Activated naive CD8-positive, alpha-beta T cell treated with anti-CD3 and anti-CD28 coated beads for 36 hours (primary cell): ENCODE results near the gene KLK2. TPM values are rescaled to one million over a fixed set of nuclear protein-coding genes. Genes with fewer than 3 reads are reported as not detected.

ENCODE experiments used
- DNase-seq: peaks from one replicate; pipeline ENCODE4 v3.0.0; 2021
- H3K27ac Mint-ChIP-seq: one replicate; pipeline ENCODE4 v1.8.0; 2022; ENCODE audit warnings: mild to moderate bottlenecking, moderate library complexity, mixed read lengths
- H3K27me3 Mint-ChIP-seq: one replicate; pipeline ENCODE4 v1.8.0; 2022; ENCODE audit warnings: mild to moderate bottlenecking, mixed read lengths
- H3K36me3 Mint-ChIP-seq: one replicate; pipeline ENCODE4 v1.8.0; 2021; ENCODE audit warnings: mild to moderate bottlenecking, mixed read lengths
- H3K4me1 Mint-ChIP-seq: one replicate; pipeline ENCODE4 v1.8.0; 2021; ENCODE audit warnings: mixed read lengths
- H3K4me3 Mint-ChIP-seq: one replicate; pipeline ENCODE4 v1.8.0; 2022; ENCODE audit warnings: mild to moderate bottlenecking, moderate library complexity, mixed read lengths
- H3K9me3 Mint-ChIP-seq: one replicate; pipeline ENCODE4 v1.8.0; 2022; ENCODE audit warnings: mixed read lengths
- total RNA-seq, 2 experiments: library from RNA; stranded (reverse); gene quantifications; one replicate each; pipeline ENCODE4 v1.2.3, GENCODE V29; 2021

Gene KLK2
- under 1 TPM; 0.38 to 0.45 TPM for total RNA-seq

GRCh38 chr19:50873056-50873455, at the start of gene KLK2:
KLK2 (plus strand) TSS chr19:50873439; CDS start chr19:50873474, 35 bp downstream.
- Mint-ChIP-seq H3K36me3 (no peaks in the 10 kb centered on the region), H3K4me3 (no peak within 1 kb of the TSS), H3K27ac (no peak within 1 kb of the TSS), H3K9me3 (peaks cover 1% of the 10 kb centered on the region), H3K27me3 (peaks cover 31% of the 10 kb centered on the region), H3K4me1 (peaks cover 1% of the 10 kb centered on the region)
- no peak for DNase-seq

- H3K4me3 Mint-ChIP-seq, result no peak overlapping the region
- DNase-seq, result no peak
- H3K27me3 Mint-ChIP-seq, result peaks cover 58% of the 10 kb centered on the region
Measured at GRCh38 chr19:50826492-50827240, 46.6 kb upstream of the KLK2 start.

DNA sequence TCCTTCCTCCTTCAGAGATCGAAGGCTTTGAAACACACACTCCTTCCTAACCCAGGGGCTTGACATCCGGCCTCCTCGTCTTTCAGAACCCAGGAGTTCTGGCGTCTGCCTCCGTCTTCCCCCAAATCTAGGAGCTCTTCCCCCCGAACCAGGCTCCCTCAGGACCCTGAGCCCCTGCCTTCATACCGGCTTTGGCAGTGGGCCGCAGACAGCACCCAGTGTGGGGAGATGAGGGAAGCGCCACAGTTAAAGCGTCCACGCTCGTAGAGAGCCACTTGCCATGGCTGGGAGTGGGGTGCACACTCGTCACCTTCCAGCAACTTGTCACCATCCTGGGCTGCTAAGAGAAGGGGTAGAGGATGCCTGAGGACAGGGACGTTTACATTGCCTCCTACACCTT, 45.8 kb upstream of the KLK2 start:
- Mint-ChIP-seq H3K4me1 (no peaks in the 10 kb centered on the region), H3K9me3 (no peaks in the 10 kb centered on the region), H3K27ac (no peak overlapping the region), H3K27me3 (peaks cover 56% of the 10 kb centered on the region), H3K4me3 (no peak overlapping the region), H3K36me3 (no peaks in the 10 kb centered on the region)
- no peak for DNase-seq

More at GRCh38 chr19:50826492-50827240, 46.6 kb upstream of the KLK2 start:
- no peaks in the 10 kb centered on the region for H3K9me3 Mint-ChIP-seq
- H3K4me1 Mint-ChIP-seq, result no peaks in the 10 kb centered on the region
- H3K27ac Mint-ChIP-seq, result no peak overlapping the region
- H3K36me3 Mint-ChIP-seq, result no peaks in the 10 kb centered on the region

DNA sequence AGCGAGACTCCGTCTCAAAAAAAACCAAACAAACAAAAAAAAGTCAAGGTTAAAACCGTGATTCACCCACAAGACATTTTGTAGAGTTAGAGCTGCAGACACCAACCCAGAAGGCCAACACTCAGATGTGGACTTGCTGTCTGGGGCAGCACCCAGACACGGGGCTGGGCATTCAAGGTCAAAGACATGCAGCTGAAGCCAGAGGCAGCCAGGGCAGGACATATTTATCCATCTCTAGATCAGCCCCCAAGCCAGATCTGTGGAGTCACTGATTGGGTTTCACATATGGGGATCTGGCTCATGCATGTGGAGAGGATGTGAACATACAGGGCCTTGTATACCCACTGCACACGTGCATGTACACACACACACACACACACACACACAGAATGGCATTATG, 43.4 kb upstream of the KLK2 start:
- H3K4me3 Mint-ChIP-seq, result no peak overlapping the region
- H3K9me3 Mint-ChIP-seq, result no peaks in the 10 kb centered on the region
- no peak overlapping the region for H3K27ac Mint-ChIP-seq
- peaks cover 59% of the 10 kb centered on the region for H3K27me3 Mint-ChIP-seq
- H3K36me3 Mint-ChIP-seq, result no peaks in the 10 kb centered on the region
- DNase-seq, result no peak
- no peaks in the 10 kb centered on the region for H3K4me1 Mint-ChIP-seq

DNA sequence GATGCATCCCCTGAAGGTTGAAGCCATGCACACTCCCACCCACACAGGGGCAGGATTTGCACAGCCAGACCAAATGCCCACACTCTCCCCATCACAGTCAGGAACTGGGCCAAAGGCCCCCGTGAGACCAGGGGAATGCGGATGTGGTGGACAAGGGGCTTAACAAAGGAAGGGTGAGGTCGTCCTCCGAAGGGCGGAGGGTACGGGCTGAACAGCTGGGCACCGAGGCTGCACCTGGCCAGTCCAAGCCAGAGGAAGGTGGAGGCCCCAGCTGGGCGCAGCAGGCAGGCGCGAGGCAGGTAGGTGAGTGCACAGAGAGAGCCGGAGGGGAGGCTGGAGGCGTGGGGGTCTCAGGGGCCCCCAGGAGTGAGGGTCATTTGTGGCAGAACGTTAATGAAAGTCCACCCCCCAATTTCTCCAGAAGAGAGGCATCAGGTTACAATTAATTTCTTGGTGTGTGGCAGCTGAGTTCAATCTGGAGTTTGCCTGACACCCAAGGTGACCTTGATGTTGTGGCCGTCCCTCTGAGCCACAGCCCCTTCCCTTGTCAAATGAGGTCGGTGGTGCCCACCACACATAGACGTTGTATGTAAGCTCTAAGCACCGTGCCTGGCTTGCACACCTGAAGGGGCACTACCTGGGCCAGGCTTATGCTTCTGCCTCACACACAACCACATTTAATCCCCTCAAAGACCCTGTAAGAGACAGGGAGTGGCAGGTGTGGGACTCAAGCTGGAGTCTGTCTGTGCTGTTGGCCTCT, 42.8 kb upstream of the KLK2 start:
- Mint-ChIP-seq H3K4me1 (peaks cover 4% of the 10 kb centered on the region), H3K27ac (no peak overlapping the region), H3K9me3 (no peaks in the 10 kb centered on the region), H3K27me3 (peaks cover 66% of the 10 kb centered on the region), H3K4me3 (no peak overlapping the region), H3K36me3 (no peaks in the 10 kb centered on the region)
- DNase-seq, result no peak

- H3K27me3 Mint-ChIP-seq, result peaks cover 67% of the 10 kb centered on the region
- no peak for DNase-seq
- H3K4me1 Mint-ChIP-seq, result peaks cover 4% of the 10 kb centered on the region
- no peak overlapping the region for H3K4me3 Mint-ChIP-seq
- no peak overlapping the region for H3K27ac Mint-ChIP-seq
- no peaks in the 10 kb centered on the region for H3K36me3 Mint-ChIP-seq
- no peaks in the 10 kb centered on the region for H3K9me3 Mint-ChIP-seq
Measured at GRCh38 chr19:50831026-50831396, 42.2 kb upstream of the KLK2 start.

GRCh38 chr19:50832666-50833065, 40.6 kb upstream of the KLK2 start:
- H3K4me1 Mint-ChIP-seq, result peaks cover 10% of the 10 kb centered on the region
- H3K36me3 Mint-ChIP-seq, result no peaks in the 10 kb centered on the region
- H3K27ac Mint-ChIP-seq, result no peak overlapping the region
- H3K4me3 Mint-ChIP-seq, result no peak overlapping the region
- no peaks in the 10 kb centered on the region for H3K9me3 Mint-ChIP-seq
- H3K27me3 Mint-ChIP-seq, result peaks cover 73% of the 10 kb centered on the region
- DNase-seq, result no peak

DNA sequence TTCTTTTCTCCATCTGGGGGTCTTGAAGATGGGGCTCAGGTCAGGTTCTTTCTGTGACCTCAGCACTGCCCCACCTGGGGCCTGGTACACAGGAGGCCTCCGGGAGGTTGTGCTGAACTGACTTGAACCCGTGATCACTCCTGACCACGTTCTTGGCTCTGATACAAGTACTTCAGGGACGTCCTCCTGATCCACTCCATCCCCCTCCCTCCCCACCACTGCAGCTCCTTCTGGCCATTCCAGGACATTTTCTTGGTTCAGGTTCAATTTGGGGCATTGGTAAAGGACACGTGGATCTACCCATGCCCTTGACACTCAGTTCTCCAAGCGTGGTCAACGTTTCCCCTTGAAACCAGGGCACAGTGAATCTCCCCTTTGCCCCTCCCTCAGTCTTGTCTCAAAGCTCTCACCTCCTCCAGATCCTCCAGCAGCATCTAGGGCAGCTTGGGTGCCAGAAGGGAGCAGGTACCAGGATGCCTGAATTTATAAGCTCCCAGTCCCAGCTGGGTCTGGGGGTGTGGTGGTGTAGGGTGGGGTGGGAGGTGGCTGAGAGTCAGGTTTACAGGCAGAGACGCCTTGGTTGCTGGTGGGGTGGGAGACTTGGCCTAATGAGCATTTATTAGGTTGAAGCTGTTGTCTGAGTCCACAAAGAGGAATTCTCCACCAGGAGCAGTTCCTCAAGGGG, 40.0 kb upstream of the KLK2 start, which contains the start of gene KLK15:
Gene KLK15 (minus strand): TSS at position 458 of the 685 bp plus-strand sequence. CDS start 2,082 bp downstream, outside the sequence.
- no peak within 1 kb of the TSS for H3K4me3 Mint-ChIP-seq
- H3K4me1 Mint-ChIP-seq, result peaks cover 10% of the 10 kb centered on the region
- H3K27ac Mint-ChIP-seq, result no peak within 1 kb of the TSS
- H3K9me3 Mint-ChIP-seq, result no peaks in the 10 kb centered on the region
- no peak for DNase-seq
- no peaks in the 10 kb centered on the region for H3K36me3 Mint-ChIP-seq
- peaks cover 73% of the 10 kb centered on the region for H3K27me3 Mint-ChIP-seq

- peaks cover 10% of the 10 kb centered on the region for H3K4me1 Mint-ChIP-seq
- DNase-seq, result no peak
- no peaks in the 10 kb centered on the region for H3K36me3 Mint-ChIP-seq
- no peaks in the 10 kb centered on the region for H3K9me3 Mint-ChIP-seq
- peaks cover 75% of the 10 kb centered on the region for H3K27me3 Mint-ChIP-seq
- no peak overlapping the region for H3K27ac Mint-ChIP-seq
- H3K4me3 Mint-ChIP-seq, result no peak overlapping the region
Measured at GRCh38 chr19:50833802-50834167, 39.5 kb upstream of the KLK2 start.

DNA sequence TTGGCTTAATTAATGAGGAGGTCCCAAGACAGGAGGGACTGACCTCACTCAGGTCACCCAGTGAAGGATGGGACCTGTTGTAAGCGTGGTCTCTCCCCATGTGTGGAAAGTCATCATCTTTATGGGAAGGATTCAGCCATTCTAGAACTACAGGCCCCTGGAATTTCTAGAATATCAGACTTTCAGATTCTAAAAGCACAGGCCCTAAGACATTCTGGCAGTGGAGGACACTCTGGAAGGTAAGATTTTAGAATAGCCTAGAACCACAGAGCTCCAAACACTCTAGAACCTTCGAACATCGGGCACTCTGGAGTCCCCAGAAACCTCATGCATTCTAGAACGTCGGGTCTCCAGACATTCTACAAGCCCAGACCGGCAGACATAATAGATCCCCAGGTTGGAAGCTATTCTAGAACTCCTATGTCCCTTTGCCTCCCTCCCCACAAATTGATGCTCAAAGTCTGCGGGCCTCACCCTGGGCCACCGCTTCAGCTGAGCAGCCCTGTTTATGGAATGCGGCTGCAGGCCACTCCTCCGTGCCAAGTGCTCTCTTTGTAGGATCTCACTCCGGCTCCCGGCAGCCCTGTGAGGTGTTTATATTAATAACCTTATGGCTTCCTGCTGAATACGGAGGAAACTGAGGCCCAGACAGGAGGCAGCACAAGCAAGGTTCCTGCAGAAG, 38.0 kb upstream of the KLK2 start:
- Mint-ChIP-seq H3K36me3 (no peaks in the 10 kb centered on the region), H3K27me3 (peaks cover 73% of the 10 kb centered on the region), H3K4me3 (peak overlapping the region; percentile 77), H3K27ac (no peak overlapping the region), H3K4me1 (peaks cover 10% of the 10 kb centered on the region), H3K9me3 (no peaks in the 10 kb centered on the region)
- DNase-seq, result no peak

GRCh38 chr19:50835785-50836542, 37.3 kb upstream of the KLK2 start:
- Mint-ChIP-seq H3K4me1 (peaks cover 10% of the 10 kb centered on the region), H3K4me3 (peak overlapping the region; percentile 77), H3K9me3 (no peaks in the 10 kb centered on the region), H3K27me3 (peaks cover 71% of the 10 kb centered on the region), H3K36me3 (no peaks in the 10 kb centered on the region), H3K27ac (peak overlapping the region; percentile 19)
- peak; percentile 84 for DNase-seq

GRCh38 chr19:50836543-50837195, 36.6 kb upstream of the KLK2 start:
- Mint-ChIP-seq H3K9me3 (peaks cover 2% of the 10 kb centered on the region), H3K27ac (peak overlapping the region; percentile 19), H3K27me3 (peaks cover 64% of the 10 kb centered on the region), H3K4me3 (peak overlapping the region; percentile 77), H3K4me1 (peaks cover 10% of the 10 kb centered on the region), H3K36me3 (no peaks in the 10 kb centered on the region)
- no peak for DNase-seq

GRCh38 chr19:50837300-50837699, 35.9 kb upstream of the KLK2 start:
- no peak for DNase-seq
- no peak overlapping the region for H3K4me3 Mint-ChIP-seq
- no peak overlapping the region for H3K27ac Mint-ChIP-seq
- H3K36me3 Mint-ChIP-seq, result no peaks in the 10 kb centered on the region
- peaks cover 10% of the 10 kb centered on the region for H3K4me1 Mint-ChIP-seq
- H3K27me3 Mint-ChIP-seq, result peaks cover 59% of the 10 kb centered on the region
- H3K9me3 Mint-ChIP-seq, result peaks cover 2% of the 10 kb centered on the region

- Mint-ChIP-seq H3K4me1 (peaks cover 10% of the 10 kb centered on the region), H3K4me3 (no peak overlapping the region), H3K36me3 (no peaks in the 10 kb centered on the region), H3K27ac (no peak overlapping the region), H3K9me3 (peaks cover 5% of the 10 kb centered on the region), H3K27me3 (peaks cover 51% of the 10 kb centered on the region)
- no peak for DNase-seq
Measured at GRCh38 chr19:50838239-50838638, 35.0 kb upstream of the KLK2 start.
